GM19099 (cell line): ENCODE data around the gene KYNU.

Experiments used
- POLR2A ChIP-seq: IDR thresholded peaks from 3 replicates; pipeline ENCODE4 v1.6.1; 2011; ENCODE audit warnings: low read depth; ENCODE audit not compliant: insufficient read length; ENCODE audit errors: extremely low read depth

KYNU gene

DNA sequence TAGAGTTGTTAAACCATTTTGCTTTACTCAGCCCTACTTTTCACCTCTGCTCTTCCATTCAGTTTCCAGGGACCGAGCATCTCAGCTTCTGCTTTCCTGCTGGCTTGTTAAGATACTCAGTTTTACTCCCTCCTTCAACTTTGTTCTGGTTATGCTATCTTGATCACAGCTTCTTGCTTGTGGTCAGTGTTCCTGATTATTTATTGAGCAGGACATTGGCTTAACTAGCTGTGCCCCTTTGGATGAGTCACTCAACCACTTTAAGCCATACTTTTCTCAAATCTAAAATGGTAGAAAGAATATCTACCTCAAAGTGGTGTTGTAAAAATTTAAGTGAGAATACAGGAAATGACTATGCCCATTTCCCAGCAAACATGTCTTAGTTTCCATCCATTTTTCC lies 124.0 kb downstream of the KYNU start:
- no peak for TF ChIP-seq POLR2A

GRCh38 chr2:143015656-143016055 lies 138.2 kb downstream of the KYNU start:
- no peak for TF ChIP-seq POLR2A

- no peak for TF ChIP-seq POLR2A
Observed at GRCh38 chr2:143026411-143027054, 149.1 kb downstream of the KYNU start.

- TF ChIP-seq POLR2A, result no peak
Observed at GRCh38 chr2:143029141-143029540, 151.7 kb downstream of the KYNU start.

- no peak for TF ChIP-seq POLR2A
Observed at GRCh38 chr2:143030127-143030526, 152.7 kb downstream of the KYNU start.

GRCh38 chr2:143034292-143035074 lies 157.0 kb downstream of the KYNU start:
- no peak for TF ChIP-seq POLR2A

- TF ChIP-seq POLR2A, result no peak
Observed at GRCh38 chr2:143051465-143051864, 174.0 kb downstream of the KYNU start.

DNA sequence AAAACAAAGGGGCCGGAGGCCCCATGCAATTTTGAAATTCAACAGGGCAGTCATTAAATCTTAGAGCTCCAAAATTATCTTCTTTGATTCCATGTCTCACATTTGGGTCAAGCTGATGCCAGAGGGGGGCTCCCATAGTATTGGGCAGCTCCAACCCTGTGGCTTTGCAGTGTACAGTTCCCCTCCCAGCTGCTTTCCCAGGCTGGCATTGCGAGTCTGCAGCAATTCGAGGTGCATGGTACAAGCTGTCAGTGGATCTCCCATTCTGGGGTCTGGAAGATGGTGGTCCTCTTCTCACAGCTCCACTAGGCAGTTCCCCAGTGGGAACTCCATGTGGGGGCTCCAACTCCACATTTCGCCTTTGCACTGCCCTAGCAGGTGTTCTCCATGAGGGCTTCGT lies 179.1 kb downstream of the KYNU start:
- no peak for TF ChIP-seq POLR2A

DNA sequence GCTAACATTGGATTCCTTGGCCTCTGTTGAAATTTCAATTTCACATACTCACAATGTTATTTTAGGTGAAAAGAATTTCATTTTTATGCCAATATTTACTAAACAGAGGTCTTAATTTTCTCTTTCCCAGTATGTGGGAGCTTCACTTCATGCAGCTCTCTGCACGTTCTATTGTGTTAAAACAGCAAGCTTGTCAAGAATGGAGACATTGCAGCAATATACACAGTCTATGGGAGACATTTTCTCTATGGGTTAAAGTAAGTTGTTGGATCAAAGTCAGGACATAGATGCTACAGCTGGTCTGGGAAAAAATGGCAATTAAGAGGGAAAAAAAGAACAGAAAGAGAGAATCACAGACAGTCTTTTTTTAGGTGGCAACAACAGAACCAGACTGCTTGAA lies 181.4 kb downstream of the KYNU start:
- TF ChIP-seq POLR2A, result no peak

DNA sequence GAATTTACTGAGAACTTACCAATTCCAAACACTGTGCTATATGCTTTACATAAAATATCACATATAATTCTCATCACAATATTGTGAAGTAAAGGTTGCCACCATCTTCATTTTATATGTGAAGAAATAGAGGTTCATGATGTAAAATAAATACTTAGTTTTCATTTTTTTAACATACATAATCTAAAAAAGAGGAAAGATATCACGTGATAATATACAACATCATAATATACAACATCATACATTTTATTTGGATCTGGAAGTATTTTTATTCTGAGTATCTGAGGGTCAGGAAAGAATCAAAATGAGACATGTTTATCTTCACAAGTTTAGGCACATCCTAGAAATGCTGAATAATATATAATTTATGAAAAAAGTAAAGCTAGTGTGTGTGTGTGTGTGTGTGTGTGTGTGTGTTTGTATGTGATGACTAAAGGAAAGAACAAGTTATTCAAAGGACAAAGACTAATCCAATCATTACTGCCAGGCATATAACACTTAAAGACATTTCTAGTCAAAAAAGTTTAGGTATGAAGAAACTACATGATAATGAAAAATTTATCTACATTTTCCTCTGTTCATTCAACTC lies 186.2 kb downstream of the KYNU start:
- no peak for TF ChIP-seq POLR2A

DNA sequence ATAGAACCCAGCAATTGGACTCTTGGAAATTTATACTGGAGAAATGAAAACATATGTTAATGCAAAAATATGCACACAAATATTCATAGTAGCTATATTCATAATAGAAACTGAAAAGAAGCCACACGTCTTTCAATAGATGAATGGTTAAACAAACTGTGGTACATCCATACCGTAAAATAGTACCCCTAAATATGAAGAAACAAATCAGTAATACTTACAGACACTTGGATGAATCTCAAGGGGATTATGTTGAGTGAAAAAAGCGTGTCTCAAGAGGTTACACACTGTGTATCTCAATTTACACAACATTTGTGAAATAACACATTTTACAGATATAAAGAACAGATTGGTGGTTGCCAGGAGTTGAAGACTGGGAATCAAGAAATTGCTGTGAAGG lies 190.6 kb downstream of the KYNU start:
- TF ChIP-seq POLR2A, result no peak

GRCh38 chr2:143068509-143068908 lies 191.0 kb downstream of the KYNU start:
- TF ChIP-seq POLR2A, result no peak

- TF ChIP-seq POLR2A, result no peak
Observed at GRCh38 chr2:143070704-143071103, 193.2 kb downstream of the KYNU start.

GRCh38 chr2:143071185-143071876 lies 193.9 kb downstream of the KYNU start:
- TF ChIP-seq POLR2A, result no peak

DNA sequence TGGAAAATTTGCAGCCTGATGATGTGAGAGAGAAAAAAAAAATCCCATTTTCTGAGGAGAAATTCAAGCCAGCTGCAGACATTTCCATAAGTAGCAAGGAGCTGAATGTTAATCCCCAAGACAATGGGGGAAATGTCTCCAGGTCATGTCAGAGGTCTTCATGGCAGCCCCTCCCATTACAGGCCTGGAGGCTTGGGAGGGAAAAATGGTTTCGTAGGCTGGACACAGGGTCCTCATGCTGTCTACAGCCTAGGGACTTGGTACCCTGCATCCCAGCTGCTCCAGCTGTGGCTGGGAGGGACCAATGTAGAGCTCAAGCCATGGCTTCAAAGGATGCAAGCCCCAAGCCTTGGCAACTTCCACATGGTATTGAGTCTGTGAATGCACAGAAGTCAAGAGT lies 198.2 kb downstream of the KYNU start:
- no peak for TF ChIP-seq POLR2A

DNA sequence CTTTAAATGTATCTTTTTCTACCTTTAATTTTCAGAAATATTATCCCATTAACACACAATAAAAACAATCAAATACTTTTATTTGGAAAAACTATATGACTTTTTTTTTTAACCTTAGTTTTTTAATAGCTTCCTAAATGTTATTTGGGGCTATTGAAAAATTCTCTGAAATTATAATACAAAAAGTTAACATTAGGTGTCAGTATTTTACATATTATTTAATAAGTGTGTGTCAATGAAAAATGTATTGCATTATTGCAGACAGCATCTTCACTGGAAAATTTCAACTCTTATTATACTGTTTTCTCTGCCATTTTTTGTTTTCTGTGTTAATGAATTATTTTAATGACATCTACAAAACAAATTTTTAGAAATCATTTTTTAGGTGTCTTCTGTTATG lies 200.6 kb downstream of the KYNU start:
- TF ChIP-seq POLR2A, result no peak

- TF ChIP-seq POLR2A, result no peak
Observed at GRCh38 chr2:143081616-143082015, 204.2 kb downstream of the KYNU start.
